ENCODE results near the gene SPAG16. TPM values are rescaled to one million over a fixed set of nuclear protein-coding genes. Genes with fewer than 3 reads are reported as not detected.

Gene SPAG16
- total RNA-seq, 4 donors from 2014 or later: 14.1 to 43.1 (median 30.2) TPM

DNA sequence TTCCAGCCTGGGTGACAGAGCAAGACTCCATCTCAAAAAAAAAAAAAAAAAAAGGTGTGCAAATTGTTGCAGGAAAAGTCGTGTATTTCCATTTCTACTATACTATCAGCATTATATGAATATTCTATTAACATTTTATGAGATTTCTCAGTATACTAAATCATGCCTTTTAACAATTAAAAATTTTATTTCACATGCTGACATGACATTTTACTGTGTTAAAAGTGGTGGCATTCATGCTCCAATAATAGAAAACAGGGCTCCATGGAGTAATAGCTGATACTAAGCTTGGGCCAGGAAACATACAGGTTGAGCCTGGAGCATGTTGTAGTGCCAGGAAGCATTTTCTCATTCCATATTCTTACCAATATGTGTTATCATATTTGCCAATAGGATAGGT is 141.4 kb downstream of the SPAG16 start:
- WGBS, 2 donors: 35 to 56% methylated on average over 1 of the region's 1 CpG
- Histone ChIP-seq H3K4me1 (no peaks in the 10 kb centered on the region), H3K4me3 (no peak overlapping the region), H3K27ac (no peak overlapping the region), H3K27me3 (no peaks in the 10 kb centered on the region), H3K9me3 (peaks cover 0 to 6% (median 5%) of the 10 kb centered on the region in 3 donors), H3K36me3 (no peaks in the 10 kb centered on the region)
- TF ChIP-seq, protein P1, sequence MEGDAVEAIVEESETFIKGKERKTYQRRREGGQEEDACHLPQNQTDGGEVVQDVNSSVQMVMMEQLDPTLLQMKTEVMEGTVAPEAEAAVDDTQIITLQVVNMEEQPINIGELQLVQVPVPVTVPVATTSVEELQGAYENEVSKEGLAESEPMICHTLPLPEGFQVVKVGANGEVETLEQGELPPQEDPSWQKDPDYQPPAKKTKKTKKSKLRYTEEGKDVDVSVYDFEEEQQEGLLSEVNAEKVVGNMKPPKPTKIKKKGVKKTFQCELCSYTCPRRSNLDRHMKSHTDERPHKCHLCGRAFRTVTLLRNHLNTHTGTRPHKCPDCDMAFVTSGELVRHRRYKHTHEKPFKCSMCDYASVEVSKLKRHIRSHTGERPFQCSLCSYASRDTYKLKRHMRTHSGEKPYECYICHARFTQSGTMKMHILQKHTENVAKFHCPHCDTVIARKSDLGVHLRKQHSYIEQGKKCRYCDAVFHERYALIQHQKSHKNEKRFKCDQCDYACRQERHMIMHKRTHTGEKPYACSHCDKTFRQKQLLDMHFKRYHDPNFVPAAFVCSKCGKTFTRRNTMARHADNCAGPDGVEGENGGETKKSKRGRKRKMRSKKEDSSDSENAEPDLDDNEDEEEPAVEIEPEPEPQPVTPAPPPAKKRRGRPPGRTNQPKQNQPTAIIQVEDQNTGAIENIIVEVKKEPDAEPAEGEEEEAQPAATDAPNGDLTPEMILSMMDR (IDR thresholded peaks at IDR 0.05): no peak
- TF ChIP-seq POLR2A (IDR thresholded peaks at IDR 0.05): no peak
- no peak for DNase-seq
- intact Hi-C loops (cut with DNase I): no loop called here

DNA sequence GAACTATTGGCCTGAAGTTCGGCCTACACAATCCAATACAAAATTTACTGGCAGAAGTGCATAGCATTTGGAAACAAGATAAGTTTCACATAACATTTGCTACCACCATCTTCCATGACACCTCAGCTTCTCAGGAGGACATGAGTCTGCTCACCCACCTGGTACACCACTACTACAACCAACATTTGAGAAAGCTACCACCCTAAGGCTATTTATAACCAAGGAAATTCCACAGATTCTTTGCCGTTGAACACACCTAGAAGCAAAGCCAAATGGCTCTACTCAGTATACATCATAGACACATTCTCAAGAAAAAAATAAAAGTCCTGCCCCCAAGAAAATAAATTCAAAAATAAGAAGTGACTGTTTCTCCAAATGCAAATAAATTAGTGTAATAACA is 145.3 kb downstream of the SPAG16 start:
- TF ChIP-seq POLR2A (IDR thresholded peaks at IDR 0.05): no peak
- TF ChIP-seq, protein P1 (IDR thresholded peaks at IDR 0.05): no peak
- no peak for DNase-seq
- Histone ChIP-seq H3K4me1 (no peaks in the 10 kb centered on the region), H3K4me3 (no peak overlapping the region), H3K9me3 (peaks cover 0 to 7% (median 6%) of the 10 kb centered on the region in 3 donors), H3K36me3 (no peaks in the 10 kb centered on the region), H3K27me3 (no peaks in the 10 kb centered on the region), H3K27ac (no peak overlapping the region)
- WGBS, 2 donors: 55 to 81% methylated on average over 2 of the region's 2 CpGs
- intact Hi-C loops (cut with DNase I): no loop called here

DNA sequence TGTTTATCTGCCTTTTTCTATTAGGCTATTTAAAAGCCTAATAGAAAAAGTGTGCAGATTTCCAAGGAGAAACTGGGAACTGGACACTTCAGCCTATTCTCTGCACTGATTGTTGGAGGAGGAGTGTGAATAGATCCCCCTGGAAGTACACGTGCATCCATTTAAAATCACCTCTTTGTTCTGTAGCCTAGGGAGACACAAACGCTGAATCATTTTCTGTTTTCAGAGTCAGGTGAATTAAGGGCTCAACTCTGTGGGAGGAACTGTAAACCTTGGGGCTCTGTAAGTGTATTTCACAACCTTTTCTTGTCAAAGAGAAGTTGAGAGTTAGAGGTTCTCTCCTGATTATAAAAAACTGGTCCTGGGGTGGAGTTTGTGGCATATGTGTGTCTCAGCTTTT is 159.7 kb downstream of the SPAG16 start:
- Histone ChIP-seq H3K36me3 (no peaks in the 10 kb centered on the region), H3K9me3 (peaks cover 0 to 9% (median 0%) of the 10 kb centered on the region in 3 donors), H3K27ac (no peak overlapping the region), H3K4me1 (no peaks in the 10 kb centered on the region), H3K27me3 (peaks cover 0 to 29% (median 2%) of the 10 kb centered on the region in 4 donors), H3K4me3 (no peak overlapping the region)
- DNase-seq: no peak
- intact Hi-C loops (cut with DNase I): no loop called here
- 50 to 51% methylated on average over 2 of the region's 2 CpGs for WGBS, 2 donors
- TF ChIP-seq, protein P1 (IDR thresholded peaks at IDR 0.05): no peak
- TF ChIP-seq POLR2A (IDR thresholded peaks at IDR 0.05): no peak

DNA sequence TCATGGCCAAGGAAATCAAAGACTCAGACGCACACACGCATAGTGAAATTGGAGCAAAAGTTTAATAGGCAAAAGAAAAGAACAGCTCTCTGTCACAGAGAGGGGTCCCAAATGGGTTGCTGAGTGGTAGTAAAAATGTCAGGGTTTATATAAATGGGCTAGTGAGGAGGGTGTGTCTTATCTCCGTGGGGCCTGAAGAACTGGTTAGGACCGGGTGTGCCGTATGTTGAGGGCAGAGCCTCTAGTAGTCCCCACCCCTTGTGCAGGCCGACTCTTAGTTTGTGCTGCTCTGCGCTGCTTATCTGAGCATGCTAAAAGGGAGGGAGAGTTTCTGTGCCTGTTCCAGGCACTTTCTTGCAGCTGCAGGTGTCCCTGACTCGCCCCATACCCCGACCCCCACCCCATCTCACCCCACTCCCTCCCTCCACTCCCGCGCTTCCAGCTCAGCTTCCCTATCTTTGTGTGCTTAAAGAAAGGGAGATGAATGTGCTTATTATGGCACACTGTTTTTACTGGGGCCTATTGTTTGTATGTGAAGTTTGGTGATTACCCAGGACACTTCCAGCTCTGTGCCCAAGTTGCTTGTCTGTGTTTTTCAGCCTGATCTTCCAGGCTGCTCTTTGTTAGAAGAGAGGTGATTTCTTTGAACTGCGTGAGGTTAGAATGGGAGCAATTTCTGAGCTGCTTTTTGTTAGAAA is 167.4 kb downstream of the SPAG16 start:
- intact Hi-C loops (cut with DNase I): no loop called here
- Histone ChIP-seq H3K4me1 (peaks cover 0 to 10% (median 0%) of the 10 kb centered on the region in 3 donors), H3K27me3 (peaks cover 0 to 3% (median 0%) of the 10 kb centered on the region in 4 donors), H3K36me3 (no peaks in the 10 kb centered on the region), H3K27ac (no peak overlapping the region), H3K4me3 (no peak overlapping the region), H3K9me3 (peaks cover 0 to 16% (median 0%) of the 10 kb centered on the region in 3 donors)
- 38 to 44% methylated on average over 9 to 12 of the region's 12 CpGs for WGBS, 2 donors
- TF ChIP-seq POLR2A (IDR thresholded peaks at IDR 0.05): no peak
- TF ChIP-seq, protein P1 (IDR thresholded peaks at IDR 0.05): no peak
- no peak for DNase-seq

DNA sequence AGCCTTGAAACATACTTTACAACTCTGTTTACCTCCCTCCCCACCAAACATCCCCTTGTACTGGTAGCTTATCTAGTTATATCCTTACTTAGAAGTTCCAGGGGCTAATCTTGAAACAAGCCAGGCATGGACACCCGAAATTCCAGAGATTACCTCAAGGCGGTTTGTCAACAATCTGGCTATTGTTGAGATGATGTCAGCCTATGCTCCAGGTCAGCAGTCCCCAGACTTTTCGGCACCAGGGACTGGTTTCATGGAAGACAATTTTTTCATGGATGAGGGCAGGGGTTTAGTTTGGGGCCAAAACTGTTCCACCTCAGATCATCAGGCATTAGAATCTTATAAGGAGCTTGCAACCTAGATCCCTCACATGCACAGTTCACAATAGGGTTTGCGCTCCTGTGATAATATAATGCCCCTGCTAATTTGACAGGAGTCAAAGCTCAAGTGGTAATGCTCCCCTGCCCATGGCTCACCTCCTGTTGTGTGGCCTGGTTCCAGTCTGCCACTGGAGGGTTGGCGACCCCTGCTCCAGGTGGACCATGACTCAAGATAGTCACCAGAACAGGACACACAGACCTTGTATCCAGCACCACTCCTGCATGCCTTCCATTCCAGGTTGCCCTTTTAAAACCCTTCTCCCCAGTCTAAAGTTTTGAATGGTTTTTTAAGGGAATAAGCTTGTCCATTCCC is 171.2 kb downstream of the SPAG16 start:
- Histone ChIP-seq H3K27me3 (no peaks in the 10 kb centered on the region), H3K4me1 (peaks cover 0 to 10% (median 0%) of the 10 kb centered on the region in 3 donors), H3K27ac (no peak overlapping the region), H3K4me3 (no peak overlapping the region), H3K9me3 (no peaks in the 10 kb centered on the region), H3K36me3 (no peaks in the 10 kb centered on the region)
- 53 to 61% methylated on average over 4 to 5 of the region's 5 CpGs for WGBS, 2 donors
- no peak for DNase-seq
- no peak for TF ChIP-seq POLR2A (IDR thresholded peaks at IDR 0.05)
- TF ChIP-seq, protein P1 (IDR thresholded peaks at IDR 0.05): no peak
- intact Hi-C loops (cut with DNase I): no loop called here
